Medulla oblongata (tissue), 1 donor: Measurements from ENCODE around the gene ADRA2B.
"Not testable (repeated sequence)": the region's sequence is repeated elsewhere in the genome, so short reads cannot be mapped to it uniquely, and the experiment has no call there.

Source experiments
- DNase-seq: peaks from one replicate; pipeline ENCODE4 v3.0.0-alpha.2; 2015; ENCODE audit errors: extremely low spot score

Gene ADRA2B

GRCh38 chr2:96116424-96116878 lies at the start of gene ADRA2B:
Gene ADRA2B (minus strand): TSS chr2:96116571. CDS start chr2:96116149, 422 bp downstream.
- DNase-seq, result peak; percentile 29

GRCh38 chr2:96164459-96165184 lies 48.3 kb upstream of the ADRA2B start:
- DNase-seq, result peak; percentile 77

- no peak for DNase-seq
Observed at GRCh38 chr2:96163768-96164429, 47.5 kb upstream of the ADRA2B start.

GRCh38 chr2:96163415-96163767 lies 47.0 kb upstream of the ADRA2B start:
- DNase-seq, result no peak

- no peak for DNase-seq
Observed at GRCh38 chr2:96161898-96162297, 45.5 kb upstream of the ADRA2B start.

GRCh38 chr2:96160366-96160765 lies 44.0 kb upstream of the ADRA2B start:
- not testable (repeated sequence) for DNase-seq

GRCh38 chr2:96159084-96159830 lies 42.9 kb upstream of the ADRA2B start:
- DNase-seq, result no peak

GRCh38 chr2:96158554-96158940 lies 42.2 kb upstream of the ADRA2B start:
- no peak for DNase-seq

GRCh38 chr2:96157649-96158553 lies 41.5 kb upstream of the ADRA2B start:
- no peak for DNase-seq

GRCh38 chr2:96156926-96157648 lies 40.7 kb upstream of the ADRA2B start:
- no peak for DNase-seq

- DNase-seq, result no peak
Observed at GRCh38 chr2:96156011-96156820, 39.8 kb upstream of the ADRA2B start.

- no peak for DNase-seq
Observed at GRCh38 chr2:96154506-96155380, 38.4 kb upstream of the ADRA2B start.

GRCh38 chr2:96153991-96154431 lies 37.6 kb upstream of the ADRA2B start:
- no peak for DNase-seq

GRCh38 chr2:96153291-96153713 lies 36.9 kb upstream of the ADRA2B start:
- no peak for DNase-seq

- DNase-seq, result no peak
Observed at GRCh38 chr2:96152304-96153161, 36.2 kb upstream of the ADRA2B start.

GRCh38 chr2:96151595-96152303 lies 35.4 kb upstream of the ADRA2B start:
- no peak for DNase-seq
